ENCODE results near the gene CAPRIN2. TPM values are rescaled to one million over a fixed set of nuclear protein-coding genes. Genes with fewer than 3 reads are reported as not detected.

The CAPRIN2 gene
- total RNA-seq, 1 experiment from 2014 or later = 123 TPM

DNA sequence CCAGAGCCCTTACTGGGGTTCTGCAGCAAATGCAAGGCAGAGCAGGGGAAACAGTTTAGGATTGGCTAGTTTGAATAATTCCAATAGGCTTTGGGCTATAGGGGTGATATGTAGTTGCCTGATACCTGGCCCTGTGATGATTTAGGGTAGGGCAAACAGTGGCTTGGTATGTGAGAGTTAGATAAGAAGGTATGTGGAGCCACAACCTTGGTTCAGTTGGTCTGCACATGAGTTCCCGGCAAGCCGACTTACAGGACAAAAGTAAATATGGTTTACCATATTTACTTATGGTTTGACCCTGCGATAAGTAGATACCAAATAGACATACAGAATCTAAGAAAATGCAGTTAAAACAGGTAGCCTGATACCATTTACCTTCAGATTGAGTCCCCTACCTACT is 8.3 kb upstream of the CAPRIN2 start:
- Mint-ChIP-seq H3K9me3 (peaks cover 5 to 7% of the 10 kb centered on the region in 2 experiments; a peak in 3 of 5 replicates), H3K36me3 (ENCODE audit: insufficient read depth in 1 of 3, low read depth in 3 of 3) (peaks cover 0 to 7% (median 4%) of the 10 kb centered on the region in 3 experiments; a peak in 1 of 7 replicates), H3K4me1 (peaks cover 0 to 11% of the 10 kb centered on the region in 2 experiments; a peak in 3 of 4 replicates), H3K27ac (no peak overlapping the region), H3K4me3 (no peak overlapping the region), H3K27me3 (ENCODE audit: low read depth) (no peaks in the 10 kb centered on the region)
- Histone ChIP-seq H2BK12ac (ENCODE audit: insufficient read length, low read depth, low read length) (no peak overlapping the region), H2BK20ac (ENCODE audit: low read depth, low read length, poor library complexity, severe bottlenecking) (no peak overlapping the region), H3K4me1 (ENCODE audit: insufficient read depth, low read length) (no peaks in the 10 kb centered on the region; the same call in 1 of the 2 replicates), H2BK5ac (ENCODE audit: insufficient read length, low read length) (no peak overlapping the region), H3K79me1 (ENCODE audit: insufficient read depth, low read depth, low read length, poor library complexity, severe bottlenecking) (no peaks in the 10 kb centered on the region), H3K4me2 (ENCODE audit: insufficient read depth, insufficient read length, low read length) (no peak overlapping the region), H3K56ac (ENCODE audit: insufficient read length, low read depth, low read length) (no peak overlapping the region), H3K79me2 (ENCODE audit: insufficient read depth, low read length) (no peaks in the 10 kb centered on the region; the same call in 1 of the 2 replicates), H3K9ac (ENCODE audit: extremely low read depth, insufficient read length, low read length) (no peak overlapping the region), H2AK5ac (ENCODE audit: insufficient read length, low read length) (no peak overlapping the region), H3K23me2 (ENCODE audit: insufficient read length, low read depth, low read length, poor library complexity, severe bottlenecking) (no peaks in the 10 kb centered on the region), H3K18ac (ENCODE audit: insufficient read length, low read depth, low read length) (no peak overlapping the region), H4K91ac (ENCODE audit: insufficient read length, low read depth, low read length) (no peak overlapping the region), H4K20me1 (ENCODE audit: control insufficient read depth, insufficient read depth, insufficient read length) (no peaks in the 10 kb centered on the region), H2BK120ac (ENCODE audit: low read depth, low read length, poor library complexity, severe bottlenecking) (no peak overlapping the region), H4K5ac (ENCODE audit: insufficient read length, low read depth, low read length) (no peak overlapping the region), H4K8ac (replicated peaks; ENCODE audit: insufficient read length, low read depth, low read length) (no peak overlapping the region), H3K27ac (ENCODE audit: insufficient read length, low read depth, low read length) (no peak overlapping the region), H3T11ph (ENCODE audit: low read length) (no peak overlapping the region), H3K14ac (ENCODE audit: insufficient read depth, low read length) (no peak overlapping the region), H3K23ac (ENCODE audit: insufficient read length, low read depth, low read length) (no peak overlapping the region), H3K9me3 (ENCODE audit: control insufficient read depth, low read depth, low read length) (no peaks in the 10 kb centered on the region), H3K4ac (ENCODE audit: low read depth, low read length) (no peak overlapping the region), H3K27me3 (ENCODE audit: insufficient read depth, low read length) (no peaks in the 10 kb centered on the region), H2AFZ (ENCODE audit: low read length) (no peak overlapping the region), H2BK15ac (ENCODE audit: low read depth, low read length) (no peak overlapping the region)
- WGBS (ENCODE audit: extremely low coverage, insufficient read length, low lambda C conversion rate) = no CpG with 5 or more reads among the region's 3 CpGs
- TF ChIP-seq, protein P1, sequence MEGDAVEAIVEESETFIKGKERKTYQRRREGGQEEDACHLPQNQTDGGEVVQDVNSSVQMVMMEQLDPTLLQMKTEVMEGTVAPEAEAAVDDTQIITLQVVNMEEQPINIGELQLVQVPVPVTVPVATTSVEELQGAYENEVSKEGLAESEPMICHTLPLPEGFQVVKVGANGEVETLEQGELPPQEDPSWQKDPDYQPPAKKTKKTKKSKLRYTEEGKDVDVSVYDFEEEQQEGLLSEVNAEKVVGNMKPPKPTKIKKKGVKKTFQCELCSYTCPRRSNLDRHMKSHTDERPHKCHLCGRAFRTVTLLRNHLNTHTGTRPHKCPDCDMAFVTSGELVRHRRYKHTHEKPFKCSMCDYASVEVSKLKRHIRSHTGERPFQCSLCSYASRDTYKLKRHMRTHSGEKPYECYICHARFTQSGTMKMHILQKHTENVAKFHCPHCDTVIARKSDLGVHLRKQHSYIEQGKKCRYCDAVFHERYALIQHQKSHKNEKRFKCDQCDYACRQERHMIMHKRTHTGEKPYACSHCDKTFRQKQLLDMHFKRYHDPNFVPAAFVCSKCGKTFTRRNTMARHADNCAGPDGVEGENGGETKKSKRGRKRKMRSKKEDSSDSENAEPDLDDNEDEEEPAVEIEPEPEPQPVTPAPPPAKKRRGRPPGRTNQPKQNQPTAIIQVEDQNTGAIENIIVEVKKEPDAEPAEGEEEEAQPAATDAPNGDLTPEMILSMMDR (conservative IDR thresholded peaks at IDR 0.05) = no peak
- DNase-seq = no peak

Data from H9 (cell line).